ENCODE measurements around the gene ASB3. TPM values are rescaled to one million over a fixed set of nuclear protein-coding genes. Genes with fewer than 3 reads are reported as not detected.

Gene ASB3
- total RNA-seq, 2 experiments from 2014 or later, result 26.4 to 30.3 TPM

- Histone ChIP-seq H3K9me3 (ENCODE audit: low read length) (no peaks in the 10 kb centered on the region), H3K27ac (ENCODE audit: low read depth, low read length, poor library complexity, severe bottlenecking) (no peak overlapping the region), H3K4me3 (ENCODE audit: low read depth, low read length, poor library complexity, severe bottlenecking) (no peak overlapping the region), H3K4me2 (ENCODE audit: low read length) (no peak overlapping the region), H2AFZ (ENCODE audit: low read length) (no peak overlapping the region), H3K36me3 (ENCODE audit: insufficient read depth, low read length) (peaks cover 48% of the 10 kb centered on the region), H3K9me2 (ENCODE audit: insufficient read depth, low read length) (no peaks in the 10 kb centered on the region), H3K4me1 (ENCODE audit: insufficient read depth, low read length, poor library complexity, severe bottlenecking) (no peaks in the 10 kb centered on the region), H4K20me1 (ENCODE audit: insufficient read depth, low read length) (no peaks in the 10 kb centered on the region), H3K79me2 (ENCODE audit: insufficient read depth, low read depth, low read length) (no peaks in the 10 kb centered on the region)
- ChIA-PET CTCF (ENCODE audit: unreplicated experiment) (interaction anchor here (0.6 kb wide), 1 partner anchor 109 kb away, joined by 8 read pairs; no protein-coding TSS in a partner anchor), POLR2A (interaction anchor here (0.7 kb wide), 1 partner anchor 645 kb away, joined by 4 read pairs; no protein-coding TSS in a partner anchor)
- intact Hi-C loops (cut with micrococcal nuclease; ENCODE audit: unreplicated experiment), result no loop called here
- no peak for DNase-seq (ENCODE audit: low spot score)
- no TSS peak for BruUV-seq (replicated peaks)
- no peak for TF ChIP-seq EZH2phosphoT487 (IDR thresholded peaks at IDR 0.05; ENCODE audit: borderline replicate concordance, low read depth, low read length)
- TF ChIP-seq CTCF (conservative IDR thresholded peaks at IDR 0.05; ENCODE audit: low read length), result no peak
Observed at GRCh38 chr2:53818854-53819435, 32.2 kb upstream of the ASB3 start.

- ChIA-PET CTCF (ENCODE audit: unreplicated experiment) (no interaction called here), POLR2A (interaction anchor here (0.7 kb wide), 1 partner anchor 64 kb away, joined by 4 read pairs; no protein-coding TSS in a partner anchor)
- no peaks in the 10 kb centered on the region for H3K4me1 ChIP-seq (ENCODE audit: insufficient read depth, low read length, poor library complexity, severe bottlenecking)
- intact Hi-C loops (cut with micrococcal nuclease; ENCODE audit: unreplicated experiment), result no loop called here
- no peak overlapping the region for H3K4me3 ChIP-seq (ENCODE audit: low read depth, low read length, poor library complexity, severe bottlenecking)
- H3K79me2 ChIP-seq (ENCODE audit: insufficient read depth, low read depth, low read length), result no peaks in the 10 kb centered on the region
- H3K9me2 ChIP-seq (ENCODE audit: insufficient read depth, low read length), result no peaks in the 10 kb centered on the region
- H3K4me2 ChIP-seq (ENCODE audit: low read length), result no peak overlapping the region
- H3K9me3 ChIP-seq (ENCODE audit: low read length), result no peaks in the 10 kb centered on the region
- TF ChIP-seq EZH2phosphoT487 (IDR thresholded peaks at IDR 0.05; ENCODE audit: borderline replicate concordance, low read depth, low read length) (no peak), CTCF (conservative IDR thresholded peaks at IDR 0.05; ENCODE audit: low read length) (no peak)
- BruUV-seq (replicated peaks), result no TSS peak
- H3K27ac ChIP-seq (ENCODE audit: low read depth, low read length, poor library complexity, severe bottlenecking), result no peak overlapping the region
- no peak for DNase-seq (ENCODE audit: low spot score)
- H2AFZ ChIP-seq (ENCODE audit: low read length), result no peak overlapping the region
- H3K36me3 ChIP-seq (ENCODE audit: insufficient read depth, low read length), result peaks cover 77% of the 10 kb centered on the region
- H4K20me1 ChIP-seq (ENCODE audit: insufficient read depth, low read length), result no peaks in the 10 kb centered on the region
Observed at GRCh38 chr2:53813151-53813550, 26.4 kb upstream of the ASB3 start.

DNA sequence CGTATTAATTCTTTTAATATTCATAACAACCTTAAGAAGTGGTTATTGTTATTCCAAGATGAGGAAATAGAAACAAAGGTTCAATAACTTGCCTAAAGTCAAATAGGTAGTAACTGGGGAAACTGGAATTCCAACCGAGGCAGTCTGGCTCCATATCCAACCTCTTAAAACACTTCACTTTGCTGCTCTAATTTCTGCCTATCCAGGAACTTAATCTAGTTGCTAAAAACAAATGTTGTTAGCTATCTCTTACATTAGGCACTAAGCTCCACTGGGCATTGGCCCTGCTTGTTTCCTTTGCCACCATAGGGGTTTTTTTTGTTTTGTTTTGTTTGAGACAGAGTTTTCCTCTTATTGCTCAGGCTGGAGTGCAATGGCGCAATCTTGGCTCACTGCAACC is 24.8 kb upstream of the ASB3 start:
- DNase-seq (ENCODE audit: low spot score), result no peak
- Histone ChIP-seq H3K9me3 (ENCODE audit: low read length) (no peaks in the 10 kb centered on the region), H3K79me2 (ENCODE audit: insufficient read depth, low read depth, low read length) (no peaks in the 10 kb centered on the region), H3K4me3 (ENCODE audit: low read depth, low read length, poor library complexity, severe bottlenecking) (no peak overlapping the region), H3K4me2 (ENCODE audit: low read length) (no peak overlapping the region), H3K9me2 (ENCODE audit: insufficient read depth, low read length) (no peaks in the 10 kb centered on the region), H3K36me3 (ENCODE audit: insufficient read depth, low read length) (peaks cover 76% of the 10 kb centered on the region), H3K27ac (ENCODE audit: low read depth, low read length, poor library complexity, severe bottlenecking) (no peak overlapping the region), H4K20me1 (ENCODE audit: insufficient read depth, low read length) (no peaks in the 10 kb centered on the region), H3K4me1 (ENCODE audit: insufficient read depth, low read length, poor library complexity, severe bottlenecking) (no peaks in the 10 kb centered on the region), H2AFZ (ENCODE audit: low read length) (no peak overlapping the region)
- ChIA-PET POLR2A (interaction anchor here (0.6 kb wide), 1 partner anchor 287 kb away, joined by 3 read pairs; no protein-coding TSS in a partner anchor), CTCF (ENCODE audit: unreplicated experiment) (no interaction called here)
- intact Hi-C loops (cut with micrococcal nuclease; ENCODE audit: unreplicated experiment), result no loop called here
- BruUV-seq (replicated peaks), result no TSS peak
- TF ChIP-seq CTCF (conservative IDR thresholded peaks at IDR 0.05; ENCODE audit: low read length), result no peak
- no peak for TF ChIP-seq EZH2phosphoT487 (IDR thresholded peaks at IDR 0.05; ENCODE audit: borderline replicate concordance, low read depth, low read length)

All from OCI-LY7 (cell line).